COR-L47 (cell line): ENCODE data around the gene PYDC1.
"Not testable (repeated sequence)": the region's sequence is repeated elsewhere in the genome, so short reads cannot be mapped to it uniquely, and the experiment has no call there.

Source experiments
- DNase-seq: peaks from one replicate; lab custom pipeline; 2025; lab: John Stamatoyannopoulos, UW

Gene PYDC1

GRCh38 chr16:31216422-31217135 is at the start of gene PYDC1:
PYDC1 (minus strand) TSS chr16:31217135; CDS start chr16:31217028, 107 bp downstream.
- DNase-seq, result no peak

DNA sequence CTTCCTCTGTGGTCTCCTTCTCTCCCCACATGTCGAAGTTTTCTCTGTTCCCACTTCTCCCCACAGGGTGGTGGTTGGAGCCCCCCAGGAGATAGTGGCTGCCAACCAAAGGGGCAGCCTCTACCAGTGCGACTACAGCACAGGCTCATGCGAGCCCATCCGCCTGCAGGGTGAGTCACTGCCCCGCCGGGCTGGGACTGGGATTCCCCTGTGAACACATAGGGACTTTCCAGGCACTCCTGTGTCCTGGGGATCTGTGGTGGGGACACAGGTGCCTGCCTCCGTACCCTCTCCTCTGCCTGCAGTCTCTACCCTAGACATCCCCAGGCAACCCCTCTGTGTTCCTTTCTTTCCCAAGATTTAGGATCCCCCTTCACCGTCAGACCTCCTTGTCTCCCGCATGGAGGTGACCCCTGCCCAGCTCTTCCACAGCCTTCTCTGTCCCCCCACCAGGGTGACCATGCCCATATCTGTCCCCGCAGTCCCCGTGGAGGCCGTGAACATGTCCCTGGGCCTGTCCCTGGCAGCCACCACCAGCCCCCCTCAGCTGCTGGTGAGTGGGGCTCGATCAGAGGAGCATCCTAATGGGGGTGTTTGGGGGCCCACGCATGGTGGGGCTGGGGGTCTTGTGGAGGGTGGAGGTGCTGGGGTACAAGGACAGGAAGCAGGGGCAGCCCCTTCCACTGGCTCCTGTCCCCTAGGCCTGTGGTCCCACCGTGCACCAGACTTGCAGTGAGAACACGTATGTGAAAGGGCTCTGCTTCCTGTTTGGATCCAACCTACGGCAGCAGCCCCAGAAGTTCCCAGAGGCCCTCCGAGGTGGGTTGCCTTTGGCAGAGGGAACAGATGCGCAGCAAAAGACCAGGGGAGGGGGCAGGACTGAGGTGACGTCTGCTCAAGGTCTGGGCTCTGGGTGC is 48.7 kb upstream of the PYDC1 start:
- no peak for DNase-seq

GRCh38 chr16:31262084-31262483 is 45.1 kb upstream of the PYDC1 start:
- DNase-seq, result no peak

DNA sequence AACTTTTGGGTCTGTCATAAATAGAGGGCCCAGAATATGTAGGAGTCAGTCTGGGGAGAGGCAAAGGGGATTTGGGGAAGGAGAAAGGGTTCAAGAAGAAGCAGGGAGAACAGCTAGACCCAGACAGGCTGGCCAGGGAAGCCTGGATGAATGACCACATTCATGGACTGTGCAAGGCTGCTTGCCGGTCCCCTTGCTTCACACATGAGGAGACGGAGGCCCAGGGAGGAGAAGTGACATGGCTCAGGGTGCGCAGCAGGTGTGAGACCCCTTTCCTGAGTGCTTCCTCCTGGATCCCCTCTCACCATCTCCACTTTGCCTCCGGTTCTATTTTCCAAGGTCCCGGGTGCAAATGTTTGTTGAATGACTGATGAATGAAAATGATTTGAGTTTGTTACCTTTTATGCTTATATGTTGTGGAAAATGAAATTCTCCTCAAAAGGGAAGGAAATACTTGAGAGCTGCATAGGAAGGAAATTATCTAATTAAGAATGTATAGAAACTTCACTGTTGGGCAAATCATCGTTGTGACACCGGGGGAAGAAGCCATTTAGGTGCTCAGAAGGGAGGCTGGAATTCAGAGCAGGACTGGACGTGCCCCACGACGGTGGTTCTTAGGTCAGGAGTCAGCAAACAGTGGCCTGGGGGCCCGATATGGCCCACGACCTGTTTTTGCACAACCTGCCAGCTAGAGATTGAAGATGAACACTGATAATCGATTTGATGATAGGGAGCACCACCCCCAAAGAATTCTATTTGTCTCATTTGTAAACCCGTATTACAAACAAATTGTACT is 43.4 kb upstream of the PYDC1 start:
- no peak for DNase-seq

GRCh38 chr16:31258366-31258765 is 41.4 kb upstream of the PYDC1 start:
- DNase-seq, result no peak

- DNase-seq, result no peak
Observed at GRCh38 chr16:31256466-31256865, 39.5 kb upstream of the PYDC1 start.

- DNase-seq, result no peak
Observed at GRCh38 chr16:31253642-31254045, 36.7 kb upstream of the PYDC1 start.

- no peak for DNase-seq
Observed at GRCh38 chr16:31251435-31251834, 34.5 kb upstream of the PYDC1 start.

DNA sequence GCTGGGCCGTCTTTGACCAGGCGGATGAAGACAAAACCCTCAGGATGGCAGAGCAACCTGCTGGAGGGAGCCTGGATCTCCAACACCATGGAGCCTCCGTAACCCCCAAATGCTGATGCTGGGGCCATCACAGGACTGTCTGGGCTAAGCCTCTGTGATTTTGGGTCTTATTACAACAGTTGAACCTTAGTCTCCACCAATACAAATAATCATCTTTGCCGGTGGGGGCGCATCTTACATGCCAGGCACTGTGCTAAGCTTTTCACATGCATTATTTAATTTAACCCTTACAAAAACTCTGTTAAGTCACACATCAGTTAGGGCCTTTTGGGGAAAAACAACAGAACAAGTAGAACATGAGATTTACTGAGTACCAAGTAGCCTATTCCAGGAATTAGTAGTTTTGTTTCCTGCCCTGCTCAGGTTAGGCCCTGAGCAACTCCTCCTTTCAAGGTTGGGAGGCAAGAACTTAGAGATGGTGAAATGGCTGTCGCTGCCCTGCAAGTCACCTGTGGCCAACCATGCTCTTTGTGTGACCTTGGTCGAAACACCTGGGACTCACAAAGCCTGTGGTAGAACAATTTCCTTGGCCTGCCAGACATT is 33.9 kb upstream of the PYDC1 start:
- DNase-seq, result no peak

GRCh38 chr16:31248344-31248743 is 31.4 kb upstream of the PYDC1 start:
- no peak for DNase-seq

DNA sequence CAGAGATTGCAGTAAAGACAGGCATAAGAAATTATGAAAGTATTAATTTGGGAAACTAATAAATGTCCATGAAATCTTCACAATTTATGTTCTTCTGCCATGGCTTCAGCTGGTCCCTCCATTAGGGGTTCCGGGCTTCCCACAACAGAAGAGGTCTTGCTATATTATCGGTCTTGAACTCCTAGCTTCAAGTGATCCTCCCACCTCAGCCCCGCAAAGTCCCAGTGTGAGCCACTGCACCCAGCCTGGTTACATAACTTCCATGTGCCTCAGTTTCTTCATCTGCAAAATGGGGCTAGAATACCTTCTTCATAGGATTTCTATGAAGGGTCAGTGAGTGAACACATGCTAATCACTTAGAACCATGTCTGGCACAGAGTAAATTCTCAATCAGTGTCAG is 29.4 kb upstream of the PYDC1 start:
- DNase-seq, result no peak

- not testable (repeated sequence) for DNase-seq
Observed at GRCh38 chr16:31245598-31245997, 28.7 kb upstream of the PYDC1 start.

GRCh38 chr16:31243734-31244670 is 27.1 kb upstream of the PYDC1 start:
- no peak for DNase-seq

- DNase-seq, result no peak
Observed at GRCh38 chr16:31242206-31242605, 25.3 kb upstream of the PYDC1 start.

DNA sequence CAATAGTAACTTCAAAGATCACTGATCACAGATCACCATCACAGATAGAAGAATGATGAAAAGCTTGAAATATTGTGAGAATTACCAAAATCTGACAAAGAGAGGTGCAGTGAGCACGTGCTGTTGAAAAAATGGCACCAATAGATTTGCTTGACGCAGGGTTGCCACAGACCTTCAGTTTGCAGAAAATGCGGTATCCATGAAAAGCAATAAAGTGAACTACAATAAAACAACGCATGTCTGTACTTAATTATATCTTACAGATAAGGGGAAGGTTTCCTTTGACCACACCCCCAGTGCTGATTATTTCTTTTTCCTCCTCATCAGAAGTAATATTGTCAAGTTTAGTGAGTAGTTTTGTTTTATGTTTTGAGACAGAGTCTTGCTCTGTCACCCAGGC is 21.1 kb upstream of the PYDC1 start:
- DNase-seq, result no peak

GRCh38 chr16:31229501-31229900 is 12.6 kb upstream of the PYDC1 start:
- DNase-seq, result no peak

- no peak for DNase-seq
Observed at GRCh38 chr16:31228206-31228605, 11.3 kb upstream of the PYDC1 start.

DNA sequence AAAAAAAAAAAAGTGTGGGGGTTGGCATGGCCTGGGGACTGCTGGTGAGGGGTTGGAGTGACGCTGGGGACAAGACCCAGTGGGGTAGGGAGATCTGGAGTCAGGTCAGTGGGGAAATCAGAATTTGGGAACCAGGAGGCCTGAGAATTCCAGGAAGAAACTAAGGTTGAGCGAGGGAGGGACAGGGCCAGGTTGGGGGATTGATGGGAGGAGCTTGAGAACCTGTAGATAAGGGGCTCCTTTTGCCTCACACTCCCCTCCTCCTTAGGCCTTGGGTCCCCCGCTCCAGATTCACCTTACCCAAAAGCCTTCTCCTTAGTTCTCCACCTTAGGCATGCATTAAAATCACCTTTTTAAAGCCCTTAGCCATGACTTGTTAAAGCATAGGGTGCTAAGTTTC is 8.3 kb upstream of the PYDC1 start:
- no peak for DNase-seq

GRCh38 chr16:31224092-31224955 is 7.4 kb upstream of the PYDC1 start:
- DNase-seq, result no peak

DNA sequence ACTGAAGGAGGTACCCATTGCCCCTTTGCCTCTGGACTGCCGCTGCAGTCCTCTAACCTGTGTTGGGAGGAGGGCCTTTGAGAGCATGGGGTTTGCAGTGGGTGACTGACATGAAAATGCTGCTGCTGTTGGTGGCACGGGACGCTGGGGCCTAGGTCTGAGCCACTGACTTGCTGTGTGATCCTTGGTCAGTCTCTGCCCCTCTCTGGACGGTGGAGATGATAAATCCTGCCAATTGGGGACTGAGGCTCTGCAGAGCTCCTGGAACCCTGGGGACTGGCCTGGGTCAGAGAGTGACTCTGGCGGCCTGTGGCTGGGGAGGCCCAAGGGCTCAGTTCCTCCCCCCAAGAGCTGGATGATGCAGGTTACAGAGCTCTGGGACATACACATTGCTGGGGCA is 6.1 kb upstream of the PYDC1 start:
- no peak for DNase-seq
